Suprapubic skin (tissue), 4 donors: ENCODE data around the gene GLCCI1. TPM values are rescaled to one million over a fixed set of nuclear protein-coding genes. Genes with fewer than 3 reads are reported as not detected.

ENCODE experiments used
- DNase-seq, 2 donors: peaks; one replicate each; pipeline ENCODE4 v3.0.0-alpha.2; 2019; ENCODE audit warnings: low spot score in 2 of 2
- H3K27ac ChIP-seq: fragments of 200-600 bp; sonication (generic); one replicate; pipeline ENCODE4 v1.5.1; 2019
- H3K27me3 ChIP-seq: fragments of 200-600 bp; sonication (generic); one replicate; pipeline ENCODE4 v1.5.1; 2019
- H3K36me3 ChIP-seq: fragments of 200-600 bp; sonication (generic); one replicate; pipeline ENCODE4 v1.5.1; 2019
- H3K4me1 ChIP-seq: fragments of 200-600 bp; sonication (generic); one replicate; pipeline ENCODE4 v1.5.1; 2019
- H3K4me3 ChIP-seq: fragments of 200-600 bp; sonication (generic); one replicate; pipeline ENCODE4 v1.5.1; 2019; ENCODE audit warnings: mild to moderate bottlenecking
- H3K9me3 ChIP-seq: fragments of 200-600 bp; sonication (generic); one replicate; pipeline ENCODE4 v1.5.1; 2019
- EP300 ChIP-seq: sonication (generic); formaldehyde crosslinking; IDR thresholded peaks from one replicate; pipeline ENCODE4 v1.6.1; 2017; ENCODE audit warnings: antibody characterized with exemption
- POLR2A ChIP-seq, 2 donors: fragments of 450-650 bp; IDR thresholded peaks; one replicate each; pipeline ENCODE4 v1.6.1; 2017; ENCODE audit warnings: antibody characterized with exemption in 2 of 2, mild to moderate bottlenecking in 2 of 2, moderate library complexity in 2 of 2
- POLR2AphosphoS5 ChIP-seq, 3 donors: sonication (generic); formaldehyde crosslinking; IDR thresholded peaks; one replicate each; pipeline ENCODE4 v1.6.1; 2017; ENCODE audit warnings: antibody characterized with exemption in 3 of 3
- WGBS: methylation state at CpG from one replicate; pipeline ENCODE4 v1.1.5; 2018; 5-methylcytosine and 5-hydroxymethylcytosine counted together
- total RNA-seq, 4 donors: library from RNA; depleted of rRNA; stranded (reverse); fragments of >200 nt; gene quantifications; one replicate each; pipeline ENCODE4 v1.1.0, GENCODE V29; 2016
- TF ChIP-seq, protein P1 (sequence below), 2 donors: fragments of 200-600 bp in 1 of 2; fragments of 450-650 bp in 1 of 2; sonication (generic) in 1 of 2; IDR thresholded peaks; one replicate each; pipeline ENCODE4 v1.5.1; 2016 to 2019; ENCODE audit warnings: antibody characterized with exemption in 2 of 2, mild to moderate bottlenecking in 1 of 2, moderate library complexity in 1 of 2

Gene GLCCI1
- total RNA-seq, 4 donors from 2014 or later, result 17.1 to 37.7 (median 23.6) TPM

- H3K27me3 ChIP-seq, result no peaks in the 10 kb centered on the region
- no peaks in the 10 kb centered on the region for H3K9me3 ChIP-seq
- H3K36me3 ChIP-seq, result peaks cover 6% of the 10 kb centered on the region
- no peak overlapping the region for H3K27ac ChIP-seq
- no peak overlapping the region for H3K4me3 ChIP-seq
- DNase-seq, result no peak
- TF ChIP-seq EP300 (no peak), POLR2A (IDR thresholded peaks at IDR 0.05) (no peak)
- no peaks in the 10 kb centered on the region for H3K4me1 ChIP-seq
These were observed 45.8 kb downstream of the GLCCI1 start for GRCh38 chr7:8014399-8014798.

DNA sequence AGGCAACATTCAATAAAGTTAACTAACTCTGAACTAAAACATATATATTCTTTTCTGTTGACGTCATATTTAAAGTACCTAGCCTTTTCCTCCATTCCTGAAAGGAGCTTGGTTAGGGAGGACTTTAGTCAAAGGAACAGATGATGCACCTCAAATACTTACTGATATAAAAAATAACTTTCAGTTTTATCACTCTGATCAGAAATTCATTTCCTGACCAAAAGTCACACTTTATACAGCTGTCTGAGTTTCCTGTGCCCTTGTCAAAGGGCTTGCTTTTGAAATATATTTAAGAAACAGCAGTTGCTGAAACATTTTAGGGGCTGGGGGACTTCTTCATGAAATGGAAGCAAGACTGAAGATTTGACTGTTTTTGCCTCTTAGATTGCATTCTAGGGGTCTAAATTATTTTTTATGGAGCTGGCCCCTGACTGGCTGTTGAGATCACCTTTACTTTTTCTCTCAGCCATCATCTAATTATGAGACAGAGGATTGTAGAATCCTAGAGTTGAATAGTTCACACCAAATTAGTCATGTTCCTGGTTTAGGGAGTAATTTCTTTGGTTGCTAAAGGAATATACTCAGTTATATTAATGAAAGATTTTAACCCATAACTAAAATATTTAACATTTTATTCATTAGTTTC is 46.6 kb downstream of the GLCCI1 start:
- no peak overlapping the region for H3K27ac ChIP-seq
- no peak overlapping the region for H3K4me3 ChIP-seq
- TF ChIP-seq, protein P1, sequence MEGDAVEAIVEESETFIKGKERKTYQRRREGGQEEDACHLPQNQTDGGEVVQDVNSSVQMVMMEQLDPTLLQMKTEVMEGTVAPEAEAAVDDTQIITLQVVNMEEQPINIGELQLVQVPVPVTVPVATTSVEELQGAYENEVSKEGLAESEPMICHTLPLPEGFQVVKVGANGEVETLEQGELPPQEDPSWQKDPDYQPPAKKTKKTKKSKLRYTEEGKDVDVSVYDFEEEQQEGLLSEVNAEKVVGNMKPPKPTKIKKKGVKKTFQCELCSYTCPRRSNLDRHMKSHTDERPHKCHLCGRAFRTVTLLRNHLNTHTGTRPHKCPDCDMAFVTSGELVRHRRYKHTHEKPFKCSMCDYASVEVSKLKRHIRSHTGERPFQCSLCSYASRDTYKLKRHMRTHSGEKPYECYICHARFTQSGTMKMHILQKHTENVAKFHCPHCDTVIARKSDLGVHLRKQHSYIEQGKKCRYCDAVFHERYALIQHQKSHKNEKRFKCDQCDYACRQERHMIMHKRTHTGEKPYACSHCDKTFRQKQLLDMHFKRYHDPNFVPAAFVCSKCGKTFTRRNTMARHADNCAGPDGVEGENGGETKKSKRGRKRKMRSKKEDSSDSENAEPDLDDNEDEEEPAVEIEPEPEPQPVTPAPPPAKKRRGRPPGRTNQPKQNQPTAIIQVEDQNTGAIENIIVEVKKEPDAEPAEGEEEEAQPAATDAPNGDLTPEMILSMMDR (IDR thresholded peaks at IDR 0.05), result no peak
- TF ChIP-seq EP300, result no peak
- TF ChIP-seq POLR2A (IDR thresholded peaks at IDR 0.05), result no peak
- TF ChIP-seq POLR2AphosphoS5 (IDR thresholded peaks at IDR 0.05), result no peak
- H3K4me1 ChIP-seq, result no peaks in the 10 kb centered on the region
- no peaks in the 10 kb centered on the region for H3K27me3 ChIP-seq
- 87% methylated on average over 1 of the region's 1 CpG for WGBS
- DNase-seq, result no peak
- no peaks in the 10 kb centered on the region for H3K9me3 ChIP-seq
- H3K36me3 ChIP-seq, result peaks cover 6% of the 10 kb centered on the region

GRCh38 chr7:8015746-8016120 is 47.1 kb downstream of the GLCCI1 start:
- 96% methylated on average over 4 of the region's 4 CpGs for WGBS
- TF ChIP-seq EP300, result no peak
- TF ChIP-seq POLR2A (IDR thresholded peaks at IDR 0.05), result no peak
- TF ChIP-seq, protein P1 (IDR thresholded peaks at IDR 0.05), result no peak
- TF ChIP-seq POLR2AphosphoS5 (IDR thresholded peaks at IDR 0.05), result no peak
- H3K27me3 ChIP-seq, result no peaks in the 10 kb centered on the region
- no peak overlapping the region for H3K4me3 ChIP-seq
- H3K4me1 ChIP-seq, result no peaks in the 10 kb centered on the region
- H3K36me3 ChIP-seq, result peaks cover 6% of the 10 kb centered on the region
- no peak for DNase-seq
- no peak overlapping the region for H3K27ac ChIP-seq
- H3K9me3 ChIP-seq, result no peaks in the 10 kb centered on the region

GRCh38 chr7:8017423-8017822 is 48.8 kb downstream of the GLCCI1 start:
- TF ChIP-seq POLR2AphosphoS5 (IDR thresholded peaks at IDR 0.05), result no peak
- TF ChIP-seq POLR2A (IDR thresholded peaks at IDR 0.05), result no peak
- TF ChIP-seq, protein P1 (IDR thresholded peaks at IDR 0.05), result no peak
- TF ChIP-seq EP300, result no peak
- H3K4me1 ChIP-seq, result no peaks in the 10 kb centered on the region
- H3K36me3 ChIP-seq, result no peaks in the 10 kb centered on the region
- H3K9me3 ChIP-seq, result no peaks in the 10 kb centered on the region
- 93% methylated on average over 1 of the region's 1 CpG for WGBS
- DNase-seq, result no peak
- H3K27me3 ChIP-seq, result no peaks in the 10 kb centered on the region
- H3K27ac ChIP-seq, result no peak overlapping the region
- H3K4me3 ChIP-seq, result no peak overlapping the region

GRCh38 chr7:8018961-8019360 is 50.4 kb downstream of the GLCCI1 start:
- no peak for TF ChIP-seq POLR2AphosphoS5 (IDR thresholded peaks at IDR 0.05)
- Histone ChIP-seq H3K4me3 (no peak overlapping the region), H3K27me3 (no peaks in the 10 kb centered on the region), H3K4me1 (no peaks in the 10 kb centered on the region), H3K36me3 (peaks cover 4% of the 10 kb centered on the region), H3K9me3 (no peaks in the 10 kb centered on the region), H3K27ac (no peak overlapping the region)
- WGBS, result 78% methylated on average over 1 of the region's 1 CpG
- DNase-seq, result no peak

- WGBS, result 49% methylated on average over 1 of the region's 1 CpG
- Histone ChIP-seq H3K27ac (no peak overlapping the region), H3K4me3 (no peak overlapping the region), H3K27me3 (no peaks in the 10 kb centered on the region), H3K9me3 (peaks cover 6% of the 10 kb centered on the region), H3K36me3 (peaks cover 25% of the 10 kb centered on the region), H3K4me1 (no peaks in the 10 kb centered on the region)
- DNase-seq, result no peak
- no peak for TF ChIP-seq EP300
- TF ChIP-seq POLR2AphosphoS5 (IDR thresholded peaks at IDR 0.05), result no peak
- TF ChIP-seq POLR2A (IDR thresholded peaks at IDR 0.05), result no peak
- TF ChIP-seq, protein P1 (IDR thresholded peaks at IDR 0.05), result no peak
These were observed 54.0 kb downstream of the GLCCI1 start for GRCh38 chr7:8022628-8023027.
